GM21515 (cell line): ENCODE results near the gene ZBTB8B.
"Not testable (repeated sequence)": the region's sequence is repeated elsewhere in the genome, so short reads cannot be mapped to it uniquely, and the experiment has no call there.

Experiments
- ATAC-seq: cut with Tn5 transposase; IDR thresholded peaks from one replicate; pipeline ENCODE4 v1.9.1; 2021; ENCODE audit not compliant: unreplicated experiment

The ZBTB8B gene

DNA sequence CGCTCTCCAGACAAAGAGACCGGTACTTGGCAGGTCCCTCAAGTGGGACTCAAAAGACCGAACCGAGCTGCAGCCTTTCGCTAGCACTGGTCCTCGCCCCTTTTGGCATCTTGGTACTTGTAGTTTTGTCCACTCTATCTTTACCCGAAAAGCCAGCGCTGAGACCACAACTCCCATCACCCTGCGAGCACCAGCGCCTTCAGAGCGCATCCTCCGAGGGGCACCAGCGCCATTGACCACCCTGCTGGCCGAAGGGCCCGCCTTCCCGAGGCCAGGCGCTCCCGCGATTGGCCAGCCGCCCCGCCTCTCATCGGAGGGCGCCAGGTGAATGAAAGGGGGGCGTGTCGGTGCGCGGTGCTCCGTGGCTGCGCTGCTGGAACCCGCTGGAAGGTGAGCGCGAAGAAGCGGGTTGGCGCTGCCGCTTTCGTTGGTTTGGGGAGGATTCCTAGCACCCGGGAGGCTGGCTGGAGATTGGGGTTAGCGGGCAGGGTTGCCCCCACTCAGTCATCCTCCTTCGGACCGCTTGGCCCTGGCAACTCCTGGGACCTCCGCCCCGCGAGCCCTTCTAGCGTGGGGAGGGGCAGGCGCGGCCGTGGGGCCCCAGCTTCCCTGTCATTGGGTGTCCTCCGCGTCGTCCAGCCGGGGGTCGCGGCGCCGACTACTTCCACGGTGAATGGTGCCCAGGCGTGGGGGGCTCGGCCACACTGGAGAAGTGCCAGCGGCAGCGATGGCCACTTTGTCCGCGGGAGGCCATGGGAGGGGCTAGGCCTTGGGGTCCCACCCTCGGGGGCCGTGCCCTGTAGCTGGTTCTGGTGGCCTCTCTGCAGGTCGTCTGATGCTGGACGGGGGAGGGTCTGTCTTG, at the start of gene ZBTB8B:
Gene ZBTB8B, plus strand, starts transcription at position 357 of the 862 bp plus-strand sequence. CDS start 5,553 bp downstream, outside the sequence.
- ATAC-seq = no peak

DNA sequence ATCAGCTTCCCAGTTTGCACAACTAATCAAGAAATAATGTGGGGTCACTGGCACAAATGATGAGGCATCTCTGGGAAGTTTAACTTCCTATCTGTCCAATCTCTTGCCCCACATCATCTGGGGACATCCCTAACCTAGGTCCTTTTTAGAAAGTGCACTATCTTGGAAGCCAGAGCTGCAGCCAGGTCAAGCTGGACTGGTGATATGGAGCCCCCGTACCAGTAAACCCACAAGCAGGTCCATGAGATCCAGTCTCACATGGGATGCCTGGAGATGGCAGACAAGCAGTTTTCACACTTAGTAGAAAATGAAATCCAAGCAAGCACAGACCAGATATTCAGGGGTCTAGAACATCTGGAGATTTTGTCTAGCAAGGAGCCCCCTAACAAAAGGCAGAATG, 43.1 kb upstream of the ZBTB8B start:
- no peak for ATAC-seq

DNA sequence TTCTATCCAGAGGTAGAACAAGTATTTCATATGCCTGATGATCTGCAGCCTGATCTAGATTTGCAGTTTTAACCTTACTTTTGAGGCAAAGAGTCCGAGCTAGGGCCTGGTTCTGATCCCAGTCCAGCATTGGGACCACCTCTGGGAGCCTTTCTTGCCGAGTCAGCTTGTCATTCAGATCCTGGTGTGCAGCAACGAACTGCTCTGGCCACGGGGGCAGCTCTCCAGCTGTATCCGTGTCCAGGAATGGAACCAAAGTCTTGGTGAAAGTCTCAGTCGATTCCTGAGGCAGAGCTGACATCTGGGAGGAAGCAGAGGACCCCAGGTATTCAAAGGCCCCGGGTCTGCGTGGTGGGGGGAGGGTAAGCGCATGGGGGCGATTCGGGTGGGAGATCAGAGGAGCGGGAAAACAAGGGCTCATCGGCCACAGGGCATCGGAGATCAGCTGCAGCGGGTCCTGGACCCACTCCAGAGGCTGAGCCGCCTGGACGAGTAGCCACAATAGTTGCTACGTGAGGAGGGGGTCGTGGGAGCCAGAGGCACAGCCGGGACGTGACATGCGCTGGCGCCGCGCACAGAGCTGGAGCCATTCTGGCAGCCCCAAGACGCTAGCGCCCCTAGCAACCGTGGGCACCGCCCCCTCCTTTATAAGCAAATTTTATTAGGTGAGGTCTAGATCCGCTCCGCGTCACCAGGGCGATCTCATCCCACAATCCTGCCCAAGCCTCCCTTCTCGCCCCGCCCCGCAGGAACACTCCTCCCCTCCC, 38.2 kb upstream of the ZBTB8B start:
- no peak for ATAC-seq

DNA sequence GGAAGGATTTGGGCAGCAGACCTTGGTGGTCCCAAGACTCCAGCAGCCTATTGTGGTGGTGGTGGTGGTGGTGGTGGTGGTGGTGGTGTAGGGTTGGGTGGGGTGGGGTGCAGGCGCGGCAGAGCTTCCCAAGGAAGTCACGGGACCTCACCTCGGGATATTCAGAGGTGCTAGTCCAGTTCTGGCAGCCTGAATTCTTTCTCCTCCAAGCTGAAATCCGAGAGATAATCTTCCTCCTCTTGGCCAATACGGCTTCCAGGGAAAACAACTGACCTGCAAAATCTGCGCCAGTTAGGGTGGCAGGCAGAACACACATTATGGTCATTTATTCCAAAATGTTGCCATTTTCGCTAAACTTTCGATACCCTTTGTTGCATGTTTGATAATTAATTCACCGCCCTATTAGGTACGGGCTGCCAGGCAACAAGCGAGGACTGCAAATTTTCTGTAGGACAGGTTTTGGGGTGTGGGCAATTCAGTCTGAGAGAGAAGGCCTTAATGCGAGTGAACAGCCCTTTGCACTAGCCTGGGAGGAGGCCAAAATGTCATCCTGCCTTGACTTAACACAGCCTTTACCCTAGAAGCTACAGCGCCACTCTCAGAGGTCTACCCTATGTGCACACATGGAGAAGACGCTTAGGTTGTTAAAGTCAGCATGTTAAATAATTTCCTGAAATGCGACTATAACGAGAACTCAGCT, 37.5 kb upstream of the ZBTB8B start:
- no peak for ATAC-seq

DNA sequence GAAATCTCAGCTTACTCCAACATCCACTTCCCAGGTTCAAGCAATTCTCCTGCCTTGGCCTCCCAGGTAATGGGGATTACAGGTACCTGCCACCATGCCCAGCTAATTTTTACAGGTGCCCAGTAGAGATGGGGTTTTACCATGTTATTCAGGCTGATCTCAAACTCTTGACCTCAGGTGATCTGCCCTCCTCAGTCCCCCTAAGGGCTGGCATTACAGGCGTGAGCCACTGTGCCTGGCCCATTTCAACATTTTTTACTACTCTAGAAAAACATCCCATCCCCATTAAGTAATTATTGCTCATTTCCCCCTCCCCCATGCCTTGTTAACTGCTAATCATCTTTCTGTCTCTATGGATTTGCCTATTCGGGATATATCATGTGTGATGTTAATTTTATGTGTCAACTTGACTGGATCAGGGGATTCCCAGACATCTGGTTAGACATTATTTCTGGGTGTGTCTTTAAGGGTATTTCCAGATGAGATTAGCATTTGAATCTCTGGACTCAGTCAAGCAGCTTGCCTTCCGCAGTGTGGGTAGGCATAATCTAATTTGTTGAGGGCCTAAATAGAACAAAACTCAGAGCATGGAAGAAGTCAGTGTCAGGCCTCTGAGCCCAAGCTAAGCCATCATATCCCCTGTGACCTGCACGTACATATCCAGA, 33.0 kb upstream of the ZBTB8B start:
- ATAC-seq = no peak

DNA sequence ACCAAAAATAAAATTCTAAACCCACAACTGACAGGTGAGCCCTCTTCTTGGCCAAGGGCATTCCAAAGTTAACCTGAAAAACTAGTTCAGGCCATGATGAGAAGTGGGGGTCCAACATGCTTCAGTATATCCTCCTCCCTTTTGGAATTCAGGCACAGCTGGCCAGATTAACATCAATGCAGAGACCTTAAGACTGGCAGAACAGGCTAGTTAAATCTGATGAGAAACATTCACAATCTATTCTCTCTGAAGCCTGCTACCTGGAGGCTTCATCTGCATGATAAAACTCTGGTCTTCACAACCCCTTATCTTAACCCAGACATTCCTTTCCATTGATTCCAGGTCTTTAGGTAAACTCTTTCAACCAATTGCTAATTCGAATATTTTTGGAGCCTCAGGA, 26.7 kb upstream of the ZBTB8B start:
- no peak for ATAC-seq

DNA sequence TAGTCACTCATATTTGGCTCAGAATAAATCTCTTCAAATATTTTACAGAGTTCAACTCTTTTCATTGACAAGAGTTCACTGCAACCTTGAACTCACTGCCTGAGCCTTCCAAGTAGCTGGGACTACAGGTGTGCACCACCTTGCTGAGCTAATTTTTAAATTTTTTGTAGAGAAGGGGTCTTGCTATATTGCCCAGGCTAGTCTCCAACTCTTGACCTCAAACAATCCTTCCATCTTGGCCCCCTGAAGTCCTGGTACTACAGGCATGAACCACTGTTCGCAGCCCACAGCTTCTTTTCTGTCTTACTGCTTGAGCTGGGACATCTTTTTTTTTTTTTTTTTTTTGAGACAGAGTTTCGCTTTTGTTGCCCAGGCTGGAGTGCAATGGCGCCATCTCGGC, 26.1 kb upstream of the ZBTB8B start:
- not testable (repeated sequence) for ATAC-seq

DNA sequence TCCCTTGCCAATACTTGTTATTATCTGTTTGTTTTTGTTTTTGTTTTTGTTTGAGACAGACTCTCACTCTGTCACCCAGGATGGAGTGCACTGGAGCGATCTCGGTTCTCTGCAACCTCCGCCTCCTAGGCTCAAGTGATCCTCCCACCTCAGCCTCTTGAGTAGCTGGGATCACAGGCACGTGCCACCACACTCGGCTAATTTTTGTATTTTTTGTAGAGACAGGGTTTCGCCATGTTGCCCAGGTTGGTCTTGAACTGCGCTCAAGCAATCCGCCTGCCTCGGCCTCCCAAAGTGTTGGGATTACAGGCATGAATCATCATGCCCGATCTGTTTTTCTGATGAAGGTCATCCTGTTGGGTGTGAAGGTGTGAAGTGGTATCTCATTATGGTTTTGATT, 23.4 kb upstream of the ZBTB8B start:
- ATAC-seq = not testable (repeated sequence)

DNA sequence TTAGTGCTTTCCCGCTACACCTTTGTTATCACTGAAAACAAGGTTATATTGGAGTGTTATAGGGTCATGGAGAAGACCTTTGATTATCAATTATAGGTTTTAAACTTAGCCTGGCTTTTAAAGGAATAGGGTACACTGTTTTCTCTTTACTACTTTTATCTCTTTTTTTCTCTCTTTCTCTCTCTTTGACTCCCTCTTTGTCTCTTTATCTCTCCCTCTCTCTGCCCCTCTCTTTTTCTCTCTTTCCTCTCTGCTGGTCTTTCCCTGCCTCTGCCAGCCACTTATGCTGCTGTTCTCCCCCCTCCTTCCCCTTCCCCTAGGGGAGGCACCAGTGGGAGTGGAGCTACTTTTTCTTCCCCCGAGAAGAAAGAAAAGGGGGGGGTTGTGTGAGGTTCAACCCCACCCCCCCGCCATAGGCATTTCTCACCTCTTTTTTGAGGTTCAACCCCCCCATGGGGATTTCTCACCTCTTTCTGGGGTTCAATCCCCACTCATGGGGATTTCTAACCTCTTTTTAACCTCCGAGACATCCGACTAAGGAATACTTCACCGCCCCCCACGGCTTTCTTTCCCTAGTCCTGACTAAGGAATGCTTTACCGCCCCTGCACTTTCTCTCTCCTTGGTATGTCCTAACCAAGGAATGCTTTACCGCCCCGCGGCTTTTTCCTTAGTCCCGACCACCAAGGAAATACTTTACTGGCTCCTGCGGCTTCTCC, 17.2 kb upstream of the ZBTB8B start:
- no peak for ATAC-seq

DNA sequence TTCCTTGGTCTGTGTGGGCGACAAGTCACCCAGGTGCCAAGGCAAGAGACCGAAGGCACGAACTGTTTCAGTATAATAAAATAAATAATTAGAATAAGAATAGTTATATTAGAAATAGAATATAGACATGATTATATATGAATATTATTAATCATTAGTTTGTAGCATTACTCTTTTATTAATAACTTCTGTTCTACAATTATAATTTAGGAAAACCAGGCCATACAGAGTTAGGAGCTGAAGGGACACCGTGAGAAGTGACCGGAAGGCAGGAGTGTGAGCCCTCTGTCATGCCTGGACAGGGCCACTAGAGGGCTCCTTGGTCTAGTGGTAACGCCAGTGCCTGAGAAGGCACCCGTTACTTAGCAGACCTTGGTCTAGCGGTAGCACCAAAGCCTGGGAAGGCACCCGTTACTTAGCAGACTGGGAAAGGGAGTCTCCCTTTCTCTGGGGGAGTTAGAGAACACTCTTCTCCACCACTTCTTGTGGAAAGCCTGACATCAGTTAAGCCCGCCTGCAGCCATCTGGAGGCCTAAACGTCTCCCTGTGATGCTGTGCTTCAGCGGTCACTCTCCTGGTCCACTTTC, 16.6 kb upstream of the ZBTB8B start:
- ATAC-seq = not testable (repeated sequence)

DNA sequence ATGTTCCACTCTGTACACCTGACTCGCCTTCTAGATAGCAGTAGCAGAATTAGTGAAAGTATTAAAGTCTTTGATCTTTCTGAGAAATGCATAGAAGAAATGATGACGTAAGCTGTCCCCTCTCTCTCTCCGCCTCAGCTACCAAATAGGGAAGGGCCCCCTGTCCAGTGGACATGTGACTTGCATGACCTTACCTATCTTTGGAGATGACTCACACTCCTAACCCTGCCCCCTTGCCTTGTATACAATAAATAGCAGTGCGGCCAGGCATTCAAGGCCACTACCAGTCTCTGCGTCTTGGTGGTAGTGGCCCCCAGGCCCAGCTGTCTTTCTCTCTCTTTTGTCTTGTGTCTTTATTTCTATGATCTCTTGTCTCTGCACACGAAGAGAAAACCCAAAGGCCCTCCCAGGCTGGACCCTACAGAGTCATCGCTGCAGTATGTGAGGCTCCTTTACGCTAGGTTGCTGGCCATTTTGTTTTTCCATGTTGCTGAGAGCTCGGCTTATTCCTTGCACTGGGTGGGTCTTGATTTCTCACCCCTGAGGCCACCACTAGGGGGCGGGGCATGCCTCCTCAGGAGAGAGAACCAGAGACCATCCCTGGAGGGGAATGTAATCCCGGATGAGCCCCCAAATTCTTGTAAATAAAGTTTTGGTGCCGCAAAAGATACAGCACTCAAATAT, 16.0 kb upstream of the ZBTB8B start:
- no peak for ATAC-seq

DNA sequence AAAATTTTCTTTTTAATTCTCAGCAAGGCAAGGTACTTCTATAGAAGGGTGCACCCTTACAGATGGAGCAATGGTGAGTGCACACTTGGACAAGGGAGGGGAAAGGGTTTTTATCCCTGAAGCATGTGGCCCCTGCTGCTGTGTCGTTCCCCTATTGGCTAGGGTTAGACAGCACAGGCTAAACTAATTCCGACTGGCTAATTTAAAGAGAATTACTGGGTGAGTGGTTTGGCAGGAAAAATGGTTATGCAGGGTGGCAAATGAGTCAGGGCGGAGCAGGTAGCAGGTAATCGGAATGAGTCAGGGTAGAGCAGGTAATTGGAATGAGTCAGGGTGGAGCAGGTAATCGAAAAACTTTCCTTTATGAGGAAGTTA, 15.4 kb upstream of the ZBTB8B start:
- ATAC-seq = not testable (repeated sequence)

DNA sequence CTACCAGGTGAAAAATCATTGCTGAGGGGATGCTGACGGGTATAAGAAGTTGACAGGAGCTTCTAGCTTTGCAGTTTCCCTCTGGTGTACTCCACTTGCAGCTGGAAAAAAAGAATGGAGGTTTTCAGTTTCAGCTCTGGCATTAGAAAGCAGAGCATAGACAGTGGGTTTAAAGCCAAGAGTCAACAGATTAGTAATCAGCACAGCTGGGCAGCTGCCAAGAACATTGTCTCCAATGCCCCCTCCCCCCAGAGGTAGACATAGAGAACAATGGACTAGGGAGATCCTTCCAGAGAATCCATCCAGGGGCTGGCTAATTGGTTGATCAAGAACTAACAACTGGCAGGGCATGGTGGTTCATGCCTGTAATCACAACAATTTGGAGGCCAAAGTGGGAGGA, 10.1 kb upstream of the ZBTB8B start:
- ATAC-seq = no peak

DNA sequence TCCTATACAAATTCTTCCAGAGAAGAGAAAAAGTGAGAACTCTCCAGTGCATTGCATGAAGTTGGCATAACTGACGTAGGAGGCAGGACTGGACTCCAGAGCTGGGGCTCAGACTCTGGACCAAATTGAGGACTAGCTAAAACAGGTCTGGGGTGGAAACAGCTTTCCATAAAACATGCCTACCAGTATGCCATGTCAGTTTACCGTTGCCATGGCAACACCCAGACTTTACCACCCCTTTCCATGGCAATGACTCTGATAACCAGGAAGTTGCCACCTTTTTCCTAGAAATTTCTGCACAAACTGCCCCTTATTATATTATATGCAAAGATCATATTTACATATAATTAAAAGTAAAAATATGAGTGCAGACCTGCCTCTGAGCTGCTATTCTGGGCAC, 8.9 kb upstream of the ZBTB8B start:
- ATAC-seq = no peak

DNA sequence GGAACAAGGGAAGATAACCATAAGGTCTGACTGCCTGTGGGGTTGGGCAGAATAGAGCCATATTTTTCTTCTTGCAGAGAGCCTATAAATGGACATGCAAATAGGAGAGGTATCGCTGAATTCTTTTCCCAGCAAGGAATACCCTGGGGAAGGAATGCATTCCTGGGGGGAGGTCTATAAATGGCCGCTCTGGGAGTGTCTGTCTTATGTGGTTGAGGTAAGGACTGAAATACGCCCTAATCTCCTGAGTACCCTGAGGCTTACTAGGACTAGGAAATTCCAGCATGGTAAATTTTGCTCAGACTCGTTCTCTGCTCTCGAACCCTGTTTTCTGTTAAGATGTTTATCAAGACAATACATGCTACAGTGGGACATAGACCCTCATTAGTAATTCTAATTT, 6.1 kb upstream of the ZBTB8B start:
- not testable (repeated sequence) for ATAC-seq

DNA sequence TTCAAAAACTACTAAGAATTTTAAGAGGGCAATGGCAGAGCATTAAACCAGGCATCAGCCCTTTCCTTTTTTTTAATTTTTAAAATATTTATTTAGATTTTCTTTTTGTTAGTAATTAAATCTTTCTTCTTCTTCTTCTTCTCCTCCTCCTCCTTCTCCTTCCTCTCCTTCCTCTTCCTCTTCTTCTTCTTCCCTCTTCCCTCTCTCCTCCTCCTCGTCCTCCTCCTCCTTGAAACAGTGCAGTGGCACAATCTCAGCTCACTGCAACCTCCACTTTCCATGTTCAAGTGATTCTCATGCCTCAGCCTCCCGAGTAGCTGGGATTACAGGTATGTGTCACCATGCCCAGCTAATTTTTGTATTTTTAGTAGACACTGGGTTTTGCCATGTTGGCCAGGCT, 1.9 kb upstream of the ZBTB8B start:
- not testable (repeated sequence) for ATAC-seq

DNA sequence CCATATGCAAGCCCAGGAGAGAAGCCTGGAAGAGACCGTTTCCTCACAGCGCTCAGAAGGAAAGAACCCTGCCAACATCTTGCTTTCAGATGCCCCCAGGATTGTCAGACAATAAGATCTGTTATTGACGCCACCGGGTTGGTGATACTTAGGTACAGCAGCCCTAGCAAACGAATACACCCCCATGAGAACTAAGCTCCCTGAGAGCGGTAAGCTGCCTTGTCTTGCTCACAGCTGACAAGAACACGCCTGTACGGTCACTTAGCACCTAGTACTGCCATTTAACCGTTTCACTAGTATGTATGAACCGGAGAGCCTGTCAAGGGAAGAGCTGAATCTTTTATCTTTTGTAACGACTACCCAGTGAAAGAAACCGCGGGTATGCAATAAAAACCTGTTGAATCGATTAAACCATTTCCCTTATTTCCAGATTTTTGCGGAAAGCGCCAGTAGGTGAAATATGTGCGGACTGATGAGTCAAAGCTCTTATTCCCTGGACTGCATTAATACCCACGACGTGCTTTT, 619 bp upstream of the ZBTB8B start:
- ATAC-seq = no peak

DNA sequence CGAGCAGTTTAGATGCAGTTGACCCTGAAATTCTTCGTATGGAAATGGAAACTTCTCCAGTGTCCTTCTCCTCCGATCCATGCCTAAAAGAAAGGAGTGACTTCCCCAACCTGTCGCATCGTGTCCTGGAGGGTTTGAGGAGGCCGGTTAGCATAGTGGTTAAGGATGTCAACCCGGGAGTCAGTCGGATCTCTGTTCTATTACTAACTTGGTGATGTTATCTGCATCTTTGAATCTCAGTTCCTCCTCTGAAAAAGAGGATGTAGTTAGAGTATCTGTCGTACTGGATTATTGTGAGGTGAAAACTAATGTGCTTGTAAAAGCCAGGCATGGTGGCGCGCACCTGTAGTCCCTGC, 684 bp downstream of the ZBTB8B start:
- ATAC-seq = no peak

DNA sequence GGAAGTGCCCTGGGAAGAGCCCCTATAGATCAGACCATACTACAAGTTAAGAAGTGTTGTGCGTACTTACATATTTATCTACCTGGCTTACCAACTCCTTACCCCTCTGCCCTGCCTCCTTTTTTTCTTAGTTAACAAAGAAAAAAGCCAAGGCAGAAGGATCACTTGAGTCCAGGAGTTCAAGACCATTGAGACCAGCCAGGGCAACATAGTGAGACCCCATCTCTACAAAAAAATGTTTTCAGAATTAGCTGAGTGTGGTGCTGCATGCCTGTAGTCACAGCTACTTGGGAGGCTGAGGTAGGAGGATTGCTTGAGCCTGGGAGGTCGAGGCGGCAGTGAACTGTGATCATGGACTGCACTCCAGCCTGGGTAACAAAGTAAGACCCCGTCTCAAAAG, 1.9 kb downstream of the ZBTB8B start:
- no peak for ATAC-seq
